Endothelial cell of umbilical vein (primary cell): ENCODE results near the gene VASN. TPM values are rescaled to one million over a fixed set of nuclear protein-coding genes. Genes with fewer than 3 reads are reported as not detected.

Experiments used
- BruUV-seq: library from RNA; stranded (reverse); fragments of 400-500 nt; replicated peaks from 2 replicates; lab custom pipeline; 2021; lab: Mats Ljungman, UMichigan
- CTCF ChIA-PET: fragments of 300-600, 350-600 bp; sonication (Branson Sonifier 250); formaldehyde crosslinking; loops from one replicate; lab custom pipeline; 2021; ENCODE audit warnings: antibody characterized with exemption, inconsistent platforms; lab: Charles Lee
- POLR2A ChIA-PET: fragments of 300-600, 350-600 bp; sonication (Branson Sonifier 250); formaldehyde crosslinking; loops from one replicate; lab custom pipeline; 2021; ENCODE audit warnings: antibody characterized with exemption, inconsistent platforms; lab: Charles Lee
- DNase-seq: peaks from one replicate; pipeline ENCODE4 v3.0.0-alpha.2; 2011; ENCODE audit warnings: low read depth, low spot score
- FAIRE-seq: peaks from 2 replicates; lab custom pipeline; 2011; peaks lifted over from hg19 to GRCh38; lab: Jason Lieb, UNC
- H2AFZ ChIP-seq: 2 replicates; pipeline ENCODE4 v1.6.0; 2012; ENCODE audit warnings: low read depth, low read length, control low read depth, inconsistent platforms
- H3K27ac ChIP-seq: 2 replicates; pipeline ENCODE4 v1.5.1; 2011; ENCODE audit warnings: low read depth, mild to moderate bottlenecking, control low read depth, low read length, moderate library complexity; ENCODE audit not compliant: insufficient read depth
- H3K27me3 ChIP-seq, 2 experiments: 2 replicates each; pipeline versions ENCODE4 v1.6.0 to v1.6.1; 2011; ENCODE audit warnings: low read length in 2 of 2, mixed read lengths in 1 of 2; ENCODE audit not compliant: control insufficient read depth in 2 of 2, insufficient read depth in 2 of 2
- H3K36me3 ChIP-seq, 2 experiments: 2 replicates in 1 of 2; 3 replicates in 1 of 2; pipeline ENCODE4 v1.5.1; 2011; ENCODE audit warnings: low read length in 2 of 2, mild to moderate bottlenecking in 1 of 2, moderate library complexity in 1 of 2; ENCODE audit not compliant: control insufficient read depth in 2 of 2, insufficient read depth in 2 of 2; ENCODE audit errors: extremely low read depth in 1 of 2
- H3K4me1 ChIP-seq: 3 replicates; pipeline ENCODE4 v1.5.1; 2011; ENCODE audit warnings: mild to moderate bottlenecking, low read length; ENCODE audit not compliant: control insufficient read depth, insufficient read depth; ENCODE audit errors: extremely low read depth
- H3K4me2 ChIP-seq: 2 replicates; pipeline ENCODE4 v1.6.1; 2011; ENCODE audit warnings: low read length, control low read depth, mixed read lengths; ENCODE audit not compliant: insufficient read depth
- H3K4me3 ChIP-seq, 3 experiments: fragments of 200-600 bp in 1 of 3; sonication (generic), shearing (Covaris generic) in 1 of 3; replicated peaks in 1 of 3; 2 replicates each; pipeline ENCODE4 v1.5.1; 2011 to 2016; ENCODE audit warnings: control low read depth in 3 of 3, low read length in 3 of 3, mild to moderate bottlenecking in 2 of 3, inconsistent platforms in 1 of 3, low read depth in 1 of 3, moderate library complexity in 1 of 3; ENCODE audit not compliant: insufficient read depth in 1 of 3
- H3K79me2 ChIP-seq: 2 replicates; pipeline ENCODE4 v1.6.0; 2012; ENCODE audit warnings: low read length, inconsistent platforms; ENCODE audit not compliant: control insufficient read depth, insufficient read depth
- H3K9ac ChIP-seq: replicated peaks from 2 replicates; pipeline ENCODE3; 2011; ENCODE audit warnings: low read length, control low read depth; ENCODE audit not compliant: insufficient read depth; ENCODE audit errors: extremely low read depth
- H3K9me1 ChIP-seq: replicated peaks from 3 replicates; pipeline ENCODE4 v1.6.0; 2011; ENCODE audit warnings: mild to moderate bottlenecking, low read length; ENCODE audit not compliant: control insufficient read depth, insufficient read depth; ENCODE audit errors: extremely low read depth
- H3K9me3 ChIP-seq: replicated peaks from 2 replicates; pipeline ENCODE4 v1.5.1; 2012; ENCODE audit warnings: low read length, inconsistent platforms; ENCODE audit not compliant: control insufficient read depth, insufficient read depth
- H4K20me1 ChIP-seq: replicated peaks from 2 replicates; pipeline ENCODE3; 2011; ENCODE audit warnings: mild to moderate bottlenecking, low read length; ENCODE audit not compliant: control insufficient read depth, insufficient read depth; ENCODE audit errors: extremely low read depth
- EZH2 ChIP-seq: IDR thresholded peaks from 2 replicates; pipeline ENCODE4 v1.6.1; 2012; ENCODE audit warnings: borderline replicate concordance, low read depth, mild to moderate bottlenecking, moderate library complexity, low read length, inconsistent platforms; ENCODE audit not compliant: severe bottlenecking
- FOS ChIP-seq: IDR thresholded peaks from 2 replicates; pipeline ENCODE4 v1.6.1; 2011; ENCODE audit warnings: mild to moderate bottlenecking, low read length, moderate library complexity, borderline replicate concordance; ENCODE audit not compliant: insufficient read depth
- GATA2 ChIP-seq: IDR thresholded peaks from 2 replicates; pipeline ENCODE4 v1.7.0; 2011; ENCODE audit warnings: low read depth, mild to moderate bottlenecking, moderate library complexity, mixed read lengths, low read length; ENCODE audit not compliant: insufficient read length, insufficient read depth
- JUN ChIP-seq: IDR thresholded peaks from 2 replicates; pipeline ENCODE4 v1.6.1; 2011; ENCODE audit warnings: borderline replicate concordance, low read depth; ENCODE audit not compliant: insufficient read length, insufficient read depth
- MYC ChIP-seq: IDR thresholded peaks from one replicate; pipeline ENCODE4 v1.6.1; 2011; ENCODE audit warnings: mild to moderate bottlenecking, low read depth, low read length
- POLR2A ChIP-seq: IDR thresholded peaks from 2 replicates; pipeline ENCODE4 v1.6.1; 2012; ENCODE audit warnings: low read depth, mild to moderate bottlenecking, control low read depth, low read length
- POLR2AphosphoS5 ChIP-seq: IDR thresholded peaks from 2 replicates; pipeline ENCODE4 v1.6.1; 2012; ENCODE audit warnings: low read depth, mild to moderate bottlenecking, control low read depth, low read length, moderate library complexity; ENCODE audit not compliant: insufficient read depth
- dilution Hi-C: fragments of 300-500 bp; cut with MboI; formaldehyde crosslinking; loops from one replicate; pipeline ENCODE4 v1.15.0; 2019; ENCODE audit warnings: low sequenced_read_pairs; ENCODE audit not compliant: extremely low pct_ligation_motif_present
- intact Hi-C: fragments of 100-400 bp; cut with micrococcal nuclease; formaldehyde crosslinking; loops from one replicate; pipeline ENCODE4 v1.10.0; 2022
- polyA plus RNA-seq, 4 experiments: library from polyadenylated mRNA; depleted of rRNA in 3 of 4; stranded (reverse) in 3 of 4; unstranded in 1 of 4; fragments of >200 nt; gene quantifications; 2 replicates each; pipeline versions ENCODE4 v1.2.1 to v1.2.3, GENCODE V29; 2011 to 2012; ENCODE audit warnings: missing spikeins in 1 of 4
- total RNA-seq: library from RNA; stranded (reverse); gene quantifications from 2 replicates; pipeline ENCODE4 v1.2.3, GENCODE V29; 2021
- TF ChIP-seq, protein P1 (sequence below), 2 donors: IDR thresholded peaks; 1 replicate in 1 of 2; 2 replicates in 1 of 2; pipeline ENCODE4 v1.5.1; 2011; ENCODE audit warnings: low read length in 2 of 2, mild to moderate bottlenecking in 2 of 2, moderate library complexity in 2 of 2, control low read depth in 1 of 2, inconsistent platforms in 1 of 2, low read depth in 1 of 2; ENCODE audit not compliant: insufficient read depth in 1 of 2; ENCODE audit errors: extremely low read depth in 1 of 2
- TF ChIP-seq, protein P2 (sequence below): IDR thresholded peaks from 2 replicates; pipeline ENCODE4 v1.6.1; 2011; ENCODE audit not compliant: insufficient read depth, insufficient read length

VASN gene
- total and polyA plus RNA-seq, 2 donors (not counting 3 experiments of a cell fraction or from before 2014, with no cell fraction given): 0.41 to 0.42 TPM

- Histone ChIP-seq H2AFZ (no peak overlapping the region), H3K4me3 (no peak overlapping the region), H3K4me1 (no peaks in the 10 kb centered on the region), H3K9me3 (no peaks in the 10 kb centered on the region), H3K4me2 (no peak overlapping the region), H3K27ac (no peak overlapping the region), H3K9me1 (no peaks in the 10 kb centered on the region), H3K27me3 (no peaks in the 10 kb centered on the region), H4K20me1 (no peaks in the 10 kb centered on the region), H3K36me3 (peaks cover 3 to 19% of the 10 kb centered on the region in 2 experiments), H3K9ac (no peak overlapping the region), H3K79me2 (peaks cover 5% of the 10 kb centered on the region)
- POLR2A ChIA-PET: interaction anchor here (1.2 kb wide), 1 partner anchor 13 kb away, joined by 3 read pairs; no protein-coding TSS in a partner anchor
- intact Hi-C loops (no loop called here), dilution Hi-C loops (no loop called here)
- no peak for FAIRE-seq
- no TSS peak for BruUV-seq
- TF ChIP-seq JUN (no peak), EZH2 (no peak), POLR2AphosphoS5 (no peak), MYC (no peak), FOS (no peak), GATA2 (no peak), POLR2A (no peak)
- TF ChIP-seq, protein P1, sequence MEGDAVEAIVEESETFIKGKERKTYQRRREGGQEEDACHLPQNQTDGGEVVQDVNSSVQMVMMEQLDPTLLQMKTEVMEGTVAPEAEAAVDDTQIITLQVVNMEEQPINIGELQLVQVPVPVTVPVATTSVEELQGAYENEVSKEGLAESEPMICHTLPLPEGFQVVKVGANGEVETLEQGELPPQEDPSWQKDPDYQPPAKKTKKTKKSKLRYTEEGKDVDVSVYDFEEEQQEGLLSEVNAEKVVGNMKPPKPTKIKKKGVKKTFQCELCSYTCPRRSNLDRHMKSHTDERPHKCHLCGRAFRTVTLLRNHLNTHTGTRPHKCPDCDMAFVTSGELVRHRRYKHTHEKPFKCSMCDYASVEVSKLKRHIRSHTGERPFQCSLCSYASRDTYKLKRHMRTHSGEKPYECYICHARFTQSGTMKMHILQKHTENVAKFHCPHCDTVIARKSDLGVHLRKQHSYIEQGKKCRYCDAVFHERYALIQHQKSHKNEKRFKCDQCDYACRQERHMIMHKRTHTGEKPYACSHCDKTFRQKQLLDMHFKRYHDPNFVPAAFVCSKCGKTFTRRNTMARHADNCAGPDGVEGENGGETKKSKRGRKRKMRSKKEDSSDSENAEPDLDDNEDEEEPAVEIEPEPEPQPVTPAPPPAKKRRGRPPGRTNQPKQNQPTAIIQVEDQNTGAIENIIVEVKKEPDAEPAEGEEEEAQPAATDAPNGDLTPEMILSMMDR (IDR thresholded peaks at IDR 0.05; ENCODE audit: extremely low read depth in 1 of 2, insufficient read depth in 1 of 2, low read depth in 1 of 2, low read length in 2 of 2): no peak
- TF ChIP-seq, protein P2, sequence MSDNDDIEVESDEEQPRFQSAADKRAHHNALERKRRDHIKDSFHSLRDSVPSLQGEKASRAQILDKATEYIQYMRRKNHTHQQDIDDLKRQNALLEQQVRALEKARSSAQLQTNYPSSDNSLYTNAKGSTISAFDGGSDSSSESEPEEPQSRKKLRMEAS: no peak
- no peak for DNase-seq
- CTCF ChIA-PET: interaction anchor here (1.1 to 4.2 kb wide), 4 partner anchors 28 to 84 kb away, joined by 3 to 29 read pairs (median 4); no protein-coding TSS in a partner anchor
Observed at GRCh38 chr16:4338125-4338582, 33.5 kb upstream of the VASN start.
